GM12878 (cell line): Measurements from ENCODE around the gene KRT28.

Experiments used
- CREB1 ChIP-seq: IDR thresholded peaks from 2 replicates; pipeline ENCODE4 v1.6.1; 2012; ENCODE audit warnings: low read depth, mild to moderate bottlenecking, inconsistent platforms
- EP300 ChIP-seq, 2 experiments: fragments of 150-350 bp in 1 of 2; IDR thresholded peaks; 2 replicates each; pipeline ENCODE4 v1.6.1; 2011 to 2012; ENCODE audit warnings: low read depth in 2 of 2, low read length in 2 of 2, borderline replicate concordance in 1 of 2, improper control_type of control experiment in 1 of 2, inconsistent platforms in 1 of 2; ENCODE audit not compliant: control insufficient read depth in 1 of 2
- FOXM1 ChIP-seq: IDR thresholded peaks from 2 replicates; pipeline ENCODE4 v1.6.1; 2012; ENCODE audit warnings: low read depth, mild to moderate bottlenecking, inconsistent platforms, low read length, moderate library complexity
- HDAC2 ChIP-seq: fragments of 200-600 bp; sonication (generic); IDR thresholded peaks from 2 replicates; pipeline ENCODE4 v1.6.1; 2017
- JUNB ChIP-seq: IDR thresholded peaks from 2 replicates; pipeline ENCODE4 v1.6.1; 2016; ENCODE audit warnings: antibody characterized with exemption, mild to moderate bottlenecking
- MEF2A ChIP-seq: IDR thresholded peaks from 2 replicates; pipeline ENCODE4 v1.6.1; 2011; ENCODE audit warnings: low read depth, mild to moderate bottlenecking, low read length, moderate library complexity; ENCODE audit not compliant: insufficient read depth
- POLR2A ChIP-seq: IDR thresholded peaks from 2 replicates; pipeline ENCODE4 v1.6.1; 2011; ENCODE audit warnings: low read depth, mild to moderate bottlenecking, low read length
- POLR2AphosphoS5 ChIP-seq: IDR thresholded peaks from 2 replicates; pipeline ENCODE4 v1.6.1; 2011; ENCODE audit warnings: mild to moderate bottlenecking, low read length, inconsistent platforms
- SP1 ChIP-seq: IDR thresholded peaks from one replicate; pipeline ENCODE4 v1.6.1; 2011; ENCODE audit warnings: low read depth, low read length
- SREBF2 ChIP-seq: IDR thresholded peaks from 2 replicates; pipeline ENCODE4 v1.6.1; 2012; ENCODE audit warnings: mild to moderate bottlenecking, low read length
- TF ChIP-seq, protein P1 (sequence below), 3 experiments: IDR thresholded peaks in 2 of 3; conservative IDR thresholded peaks in 1 of 3; 2 replicates each; pipeline ENCODE4 v1.5.1; 2011; ENCODE audit warnings: low read depth in 3 of 3, low read length in 3 of 3, mild to moderate bottlenecking in 3 of 3, control low read depth in 2 of 3, moderate library complexity in 2 of 3, inconsistent platforms in 1 of 3, mixed read lengths in 1 of 3; ENCODE audit not compliant: control insufficient read depth in 2 of 3, insufficient read depth in 1 of 3; ENCODE audit errors: extremely low read depth in 1 of 3
- TF ChIP-seq, protein P2 (sequence below): fragments of 450-650 bp; IDR thresholded peaks from 2 replicates; pipeline ENCODE4 v1.6.1; 2018; ENCODE audit warnings: mild to moderate bottlenecking, low read depth, moderate library complexity; ENCODE audit not compliant: partially characterized antibody

DNA sequence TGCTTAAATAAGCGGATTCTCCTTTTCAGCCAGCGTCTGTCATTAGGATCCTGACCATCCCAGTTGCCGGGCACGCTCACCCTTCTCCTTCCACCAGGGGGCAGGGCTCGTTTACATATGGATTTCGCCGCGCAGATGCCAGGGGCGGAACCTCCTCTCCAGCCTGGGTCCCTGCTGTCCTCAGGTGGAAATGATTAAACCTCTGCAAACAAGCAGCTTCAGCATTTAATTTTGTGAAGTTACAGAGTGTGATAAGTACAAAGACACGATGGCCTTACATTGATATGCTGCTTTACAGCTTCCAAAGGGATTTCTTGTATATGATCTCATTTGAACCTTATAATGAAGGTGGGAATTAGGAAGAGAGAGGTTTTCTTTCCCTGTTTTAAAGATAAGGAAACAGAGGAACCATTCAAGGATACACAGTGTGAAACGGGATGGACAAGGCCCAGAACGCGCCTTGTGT lies 3.9 kb upstream of the KRT28 start:
- TF ChIP-seq SREBF2 (no peak), CREB1 (no peak), POLR2AphosphoS5 (no peak), POLR2A (no peak), SP1 (no peak), FOXM1 (no peak), JUNB (no peak), EP300 (IDR thresholded peaks at IDR 0.05; ENCODE audit: borderline replicate concordance in 1 of 2, control insufficient read depth in 1 of 2, low read depth in 2 of 2, low read length in 2 of 2) (no peak), MEF2A (no peak), HDAC2 (no peak)
- TF ChIP-seq, protein P1, sequence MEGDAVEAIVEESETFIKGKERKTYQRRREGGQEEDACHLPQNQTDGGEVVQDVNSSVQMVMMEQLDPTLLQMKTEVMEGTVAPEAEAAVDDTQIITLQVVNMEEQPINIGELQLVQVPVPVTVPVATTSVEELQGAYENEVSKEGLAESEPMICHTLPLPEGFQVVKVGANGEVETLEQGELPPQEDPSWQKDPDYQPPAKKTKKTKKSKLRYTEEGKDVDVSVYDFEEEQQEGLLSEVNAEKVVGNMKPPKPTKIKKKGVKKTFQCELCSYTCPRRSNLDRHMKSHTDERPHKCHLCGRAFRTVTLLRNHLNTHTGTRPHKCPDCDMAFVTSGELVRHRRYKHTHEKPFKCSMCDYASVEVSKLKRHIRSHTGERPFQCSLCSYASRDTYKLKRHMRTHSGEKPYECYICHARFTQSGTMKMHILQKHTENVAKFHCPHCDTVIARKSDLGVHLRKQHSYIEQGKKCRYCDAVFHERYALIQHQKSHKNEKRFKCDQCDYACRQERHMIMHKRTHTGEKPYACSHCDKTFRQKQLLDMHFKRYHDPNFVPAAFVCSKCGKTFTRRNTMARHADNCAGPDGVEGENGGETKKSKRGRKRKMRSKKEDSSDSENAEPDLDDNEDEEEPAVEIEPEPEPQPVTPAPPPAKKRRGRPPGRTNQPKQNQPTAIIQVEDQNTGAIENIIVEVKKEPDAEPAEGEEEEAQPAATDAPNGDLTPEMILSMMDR (IDR thresholded peaks at IDR 0.05 in 2 of 3, conservative IDR thresholded peaks at IDR 0.05 in 1 of 3; ENCODE audit: control insufficient read depth in 2 of 3, extremely low read depth in 1 of 3, insufficient read depth in 1 of 3, low read depth in 3 of 3, low read length in 3 of 3): peak; percentile 84 to 90 (median 86)
- TF ChIP-seq, protein P2, sequence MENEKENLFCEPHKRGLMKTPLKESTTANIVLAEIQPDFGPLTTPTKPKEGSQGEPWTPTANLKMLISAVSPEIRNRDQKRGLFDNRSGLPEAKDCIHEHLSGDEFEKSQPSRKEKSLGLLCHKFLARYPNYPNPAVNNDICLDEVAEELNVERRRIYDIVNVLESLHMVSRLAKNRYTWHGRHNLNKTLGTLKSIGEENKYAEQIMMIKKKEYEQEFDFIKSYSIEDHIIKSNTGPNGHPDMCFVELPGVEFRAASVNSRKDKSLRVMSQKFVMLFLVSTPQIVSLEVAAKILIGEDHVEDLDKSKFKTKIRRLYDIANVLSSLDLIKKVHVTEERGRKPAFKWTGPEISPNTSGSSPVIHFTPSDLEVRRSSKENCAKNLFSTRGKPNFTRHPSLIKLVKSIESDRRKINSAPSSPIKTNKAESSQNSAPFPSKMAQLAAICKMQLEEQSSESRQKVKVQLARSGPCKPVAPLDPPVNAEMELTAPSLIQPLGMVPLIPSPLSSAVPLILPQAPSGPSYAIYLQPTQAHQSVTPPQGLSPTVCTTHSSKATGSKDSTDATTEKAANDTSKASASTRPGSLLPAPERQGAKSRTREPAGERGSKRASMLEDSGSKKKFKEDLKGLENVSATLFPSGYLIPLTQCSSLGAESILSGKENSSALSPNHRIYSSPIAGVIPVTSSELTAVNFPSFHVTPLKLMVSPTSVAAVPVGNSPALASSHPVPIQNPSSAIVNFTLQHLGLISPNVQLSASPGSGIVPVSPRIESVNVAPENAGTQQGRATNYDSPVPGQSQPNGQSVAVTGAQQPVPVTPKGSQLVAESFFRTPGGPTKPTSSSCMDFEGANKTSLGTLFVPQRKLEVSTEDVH: no peak
